SK-N-SH (cell line): ENCODE data around the gene SIL1. TPM values are rescaled to one million over a fixed set of nuclear protein-coding genes. Genes with fewer than 3 reads are reported as not detected.

Experiments used
- CTCF ChIA-PET: fragments of 300-600, 350-600 bp; formaldehyde crosslinking; extraction: SDS; loops from one replicate; lab custom pipeline; 2021; lab: Yijun Ruan, JAX
- POLR2A ChIA-PET: fragments of 350-600 bp; sonication (Branson Sonifier 250); formaldehyde crosslinking; extraction: SDS; loops from one replicate; lab custom pipeline; 2020; ENCODE audit warnings: antibody characterized with exemption, inconsistent platforms; lab: Yijun Ruan, JAX
- DNase-seq: peaks from one replicate; pipeline ENCODE4 v3.0.0; 2012
- H2AFZ ChIP-seq: fragments of 200-600 bp; sonication (generic); 2 replicates; pipeline ENCODE4 v1.8.1; 2016; ENCODE audit warnings: antibody characterized with exemption, mild to moderate bottlenecking, low read depth
- H3F3A ChIP-seq: fragments of 200-600 bp; sonication (generic); replicated peaks from 2 replicates; pipeline ENCODE3; 2016; ENCODE audit warnings: antibody characterized with exemption, mild to moderate bottlenecking; ENCODE audit not compliant: insufficient read depth
- H3K27ac ChIP-seq, 2 experiments: fragments of 200-500 bp in 1 of 2; fragments of 200-600 bp in 1 of 2; sonication (Bioruptor generic) in 1 of 2; sonication (generic), shearing (Covaris generic) in 1 of 2; 2 replicates each; pipeline versions ENCODE4 v1.5.1 to v1.6.1; 2014 to 2016; ENCODE audit warnings: low read depth in 2 of 2, inconsistent platforms in 1 of 2, low read length in 1 of 2, mild to moderate bottlenecking in 1 of 2, mixed read lengths in 1 of 2
- H3K27me3 ChIP-seq: fragments of 200-600 bp; sonication (generic), shearing (Covaris generic); 2 replicates; pipeline ENCODE4 v1.6.1; 2016; ENCODE audit warnings: mixed run types; ENCODE audit not compliant: insufficient read depth
- H3K36me3 ChIP-seq, 2 experiments: fragments of 200-500 bp in 1 of 2; fragments of 200-600 bp in 1 of 2; sonication (Bioruptor generic) in 1 of 2; sonication (generic) in 1 of 2; replicated peaks in 1 of 2; 2 replicates each; pipeline versions ENCODE3 to v1.5.1; 2014 to 2016; ENCODE audit warnings: low read length in 1 of 2, mild to moderate bottlenecking in 1 of 2; ENCODE audit not compliant: insufficient read depth in 2 of 2, control insufficient read depth in 1 of 2
- H3K4me1 ChIP-seq, 2 experiments: fragments of 200-500 bp in 1 of 2; fragments of 200-600 bp in 1 of 2; sonication (Bioruptor generic) in 1 of 2; sonication (generic), shearing (Covaris generic) in 1 of 2; 2 replicates each; pipeline versions ENCODE4 v1.5.1 to v1.6.1; 2014 to 2016; ENCODE audit warnings: low read depth in 1 of 2, low read length in 1 of 2, mixed run types in 1 of 2; ENCODE audit not compliant: insufficient read depth in 2 of 2, control insufficient read depth in 1 of 2
- H3K4me2 ChIP-seq: fragments of 200-600 bp; sonication (generic), shearing (Covaris generic); 2 replicates; pipeline ENCODE4 v1.6.1; 2017; ENCODE audit warnings: mixed run types
- H3K4me3 ChIP-seq, 2 experiments: fragments of 200-500 bp in 1 of 2; fragments of 200-600 bp in 1 of 2; sonication (Bioruptor generic) in 1 of 2; sonication (generic), shearing (Covaris generic) in 1 of 2; 2 replicates each; pipeline versions ENCODE4 v1.5.1 to v1.8.1; 2014 to 2016; ENCODE audit warnings: low read depth in 2 of 2, inconsistent platforms in 1 of 2, low read length in 1 of 2, mild to moderate bottlenecking in 1 of 2, mixed read lengths in 1 of 2, moderate library complexity in 1 of 2
- H3K79me2 ChIP-seq: fragments of 200-600 bp; sonication (generic); 2 replicates; pipeline ENCODE4 v1.8.1; 2017; ENCODE audit warnings: mild to moderate bottlenecking; ENCODE audit not compliant: insufficient read depth
- H3K9ac ChIP-seq: fragments of 200-600 bp; sonication (generic); 2 replicates; pipeline ENCODE4 v1.6.1; 2017; ENCODE audit warnings: mixed run types
- H3K9me2 ChIP-seq: fragments of 200-600 bp; sonication (generic); 2 replicates; pipeline ENCODE4 v1.6.1; 2017; ENCODE audit warnings: mixed run types
- H3K9me3 ChIP-seq: fragments of 200-600 bp; sonication (generic); 2 replicates; pipeline ENCODE4 v1.6.1; 2017; ENCODE audit warnings: mixed run types, mild to moderate bottlenecking, moderate library complexity
- H4K20me1 ChIP-seq: fragments of 200-600 bp; sonication (generic); 2 replicates; pipeline ENCODE4 v1.6.1; 2017; ENCODE audit warnings: mild to moderate bottlenecking, mixed run types; ENCODE audit not compliant: insufficient read depth
- CHD2 ChIP-seq: fragments of 150-350 bp; IDR thresholded peaks from 2 replicates; pipeline ENCODE4 v1.6.1; 2018; ENCODE audit warnings: low read length; ENCODE audit not compliant: partially characterized antibody
- ELF1 ChIP-seq: IDR thresholded peaks from 2 replicates; pipeline ENCODE4 v1.4.0; 2012
- EZH2phosphoT487 ChIP-seq: fragments of 200-600 bp; sonication (generic); IDR thresholded peaks from 2 replicates; pipeline ENCODE4 v1.6.1; 2017; ENCODE audit warnings: low read depth, mixed run types, mild to moderate bottlenecking, antibody characterized with exemption, moderate library complexity, borderline replicate concordance
- FOXJ3 ChIP-seq: sonication (generic); formaldehyde crosslinking; IDR thresholded peaks from 2 replicates; pipeline ENCODE4 v1.5.1; 2020; ENCODE audit warnings: mild to moderate bottlenecking, missing genetic modification reagents
- FOXM1 ChIP-seq: IDR thresholded peaks from 2 replicates; pipeline ENCODE4 v1.4.0; 2012; ENCODE audit warnings: low read depth, mild to moderate bottlenecking
- GABPA ChIP-seq: IDR thresholded peaks from 2 replicates; pipeline ENCODE4 v1.4.0; 2012; ENCODE audit warnings: low read depth, mild to moderate bottlenecking
- GATA2 ChIP-seq: sonication (generic); formaldehyde crosslinking; IDR thresholded peaks from 2 replicates; pipeline ENCODE4 v1.5.0; 2020; ENCODE audit warnings: mild to moderate bottlenecking, missing genetic modification reagents
- MXI1 ChIP-seq: IDR thresholded peaks from 2 replicates; pipeline ENCODE4 v1.6.1; 2012; ENCODE audit warnings: mild to moderate bottlenecking, low read depth, low read length, improper control_type of control experiment
- NFIC ChIP-seq: IDR thresholded peaks from 2 replicates; pipeline ENCODE4 v1.4.0; 2012; ENCODE audit warnings: borderline replicate concordance
- POLR2AphosphoS5 ChIP-seq: IDR thresholded peaks from 2 replicates; pipeline ENCODE4 v1.6.1; 2012; ENCODE audit warnings: low read depth, low read length
- RCOR1 ChIP-seq: fragments of 150-350 bp; IDR thresholded peaks from 2 replicates; pipeline ENCODE4 v1.6.1; 2017; ENCODE audit warnings: antibody characterized with exemption, low read length
- RFX5 ChIP-seq: IDR thresholded peaks from 2 replicates; pipeline ENCODE4 v1.6.1; 2012; ENCODE audit warnings: mild to moderate bottlenecking, improper control_type of control experiment, low read length
- RXRA ChIP-seq: IDR thresholded peaks from 2 replicates; pipeline ENCODE4 v1.4.0; 2012; ENCODE audit warnings: low read depth, mild to moderate bottlenecking, borderline replicate concordance
- SIN3A ChIP-seq: IDR thresholded peaks from 2 replicates; pipeline ENCODE4 v1.6.1; 2012; ENCODE audit warnings: low read depth, mild to moderate bottlenecking, low read length, moderate library complexity, borderline replicate concordance
- SMC3 ChIP-seq: IDR thresholded peaks from 2 replicates; pipeline ENCODE4 v1.6.1; 2012; ENCODE audit warnings: low read depth, low read length, improper control_type of control experiment
- TEAD4 ChIP-seq: IDR thresholded peaks from 2 replicates; pipeline ENCODE4 v1.4.0; 2012; ENCODE audit warnings: mild to moderate bottlenecking, borderline replicate concordance; ENCODE audit not compliant: insufficient read depth
- YY1 ChIP-seq: IDR thresholded peaks from 2 replicates; pipeline ENCODE4 v1.4.0; 2012; ENCODE audit warnings: low read depth, mild to moderate bottlenecking
- WGBS: methylation state at CpG from one replicate; pipeline ENCODE4 v1.1.6; 2017; ENCODE audit warnings: low lambda C conversion rate; 5-methylcytosine and 5-hydroxymethylcytosine counted together
- polyA plus RNA-seq, 3 experiments: library from polyadenylated mRNA; depleted of rRNA; stranded (reverse); fragments of >200 nt; gene quantifications; 2 replicates each; pipeline ENCODE4 v1.2.3, GENCODE V29; 2012
- TF ChIP-seq, protein P1 (sequence below): IDR thresholded peaks from 2 replicates; pipeline ENCODE4 v1.4.0; 2012; ENCODE audit warnings: low read depth
- TF ChIP-seq, protein P2 (sequence below): fragments of 150-350 bp; IDR thresholded peaks from 2 replicates; pipeline ENCODE4 v1.6.1; 2016; ENCODE audit warnings: mild to moderate bottlenecking, low read depth, low read length
- TF ChIP-seq, protein P3 (sequence below): fragments of 150-350 bp; IDR thresholded peaks from 2 replicates; pipeline ENCODE4 v1.6.1; 2017; ENCODE audit warnings: antibody characterized with exemption, low read length, low read depth, borderline replicate concordance

The SIL1 gene
- polyA plus RNA-seq, 1 of the 3 experiments (the other 2 are of a cell fraction), result 25.9 TPM

DNA sequence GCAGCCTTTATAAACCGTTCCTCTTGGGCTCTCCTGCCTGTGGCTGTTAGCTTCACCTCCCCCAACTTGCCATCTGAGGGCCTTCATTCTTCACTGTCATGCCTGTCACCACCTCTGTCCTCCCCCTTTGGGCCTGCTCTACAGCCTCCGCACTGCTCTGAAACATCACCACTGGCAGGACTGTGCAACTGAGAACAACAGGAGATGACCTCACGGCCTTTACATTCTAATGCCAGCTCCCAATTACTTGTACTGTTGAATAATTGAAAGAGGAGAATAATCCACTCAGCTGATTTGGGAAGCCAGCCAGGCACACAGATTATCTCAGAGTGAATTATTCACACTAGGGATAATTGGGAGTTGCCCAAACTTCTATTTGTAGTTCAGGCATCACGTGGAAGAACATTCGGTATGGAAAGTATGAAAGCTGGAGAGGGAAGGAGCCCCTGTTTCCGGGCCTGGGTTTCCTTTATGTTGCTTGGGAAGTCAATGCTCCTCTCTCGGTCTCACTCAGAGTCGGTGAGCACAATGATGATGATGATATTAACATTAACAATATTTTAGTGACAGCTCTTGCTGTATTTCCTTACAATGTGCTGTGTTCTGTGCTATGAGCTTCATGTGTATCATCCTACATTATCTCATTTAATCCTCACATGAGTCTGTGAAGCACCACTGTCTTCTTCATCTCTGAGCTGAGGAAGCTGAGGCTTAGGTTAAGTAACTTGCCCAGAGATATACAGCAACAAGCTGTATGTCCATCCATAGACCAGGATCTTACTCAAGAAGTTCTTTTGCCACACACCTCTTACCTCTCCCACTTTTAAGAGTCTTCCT lies 223.7 kb downstream of the SIL1 start:
- no peak for TF ChIP-seq POLR2AphosphoS5
- no peak for TF ChIP-seq RFX5
- no peak for TF ChIP-seq SIN3A
- TF ChIP-seq, protein P1, sequence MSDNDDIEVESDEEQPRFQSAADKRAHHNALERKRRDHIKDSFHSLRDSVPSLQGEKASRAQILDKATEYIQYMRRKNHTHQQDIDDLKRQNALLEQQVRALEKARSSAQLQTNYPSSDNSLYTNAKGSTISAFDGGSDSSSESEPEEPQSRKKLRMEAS, result no peak
- no peak for TF ChIP-seq FOXM1
- TF ChIP-seq MXI1, result no peak
- TF ChIP-seq TEAD4, result no peak
- TF ChIP-seq, protein P2, sequence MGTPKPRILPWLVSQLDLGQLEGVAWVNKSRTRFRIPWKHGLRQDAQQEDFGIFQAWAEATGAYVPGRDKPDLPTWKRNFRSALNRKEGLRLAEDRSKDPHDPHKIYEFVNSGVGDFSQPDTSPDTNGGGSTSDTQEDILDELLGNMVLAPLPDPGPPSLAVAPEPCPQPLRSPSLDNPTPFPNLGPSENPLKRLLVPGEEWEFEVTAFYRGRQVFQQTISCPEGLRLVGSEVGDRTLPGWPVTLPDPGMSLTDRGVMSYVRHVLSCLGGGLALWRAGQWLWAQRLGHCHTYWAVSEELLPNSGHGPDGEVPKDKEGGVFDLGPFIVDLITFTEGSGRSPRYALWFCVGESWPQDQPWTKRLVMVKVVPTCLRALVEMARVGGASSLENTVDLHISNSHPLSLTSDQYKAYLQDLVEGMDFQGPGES, result no peak
- no peak for TF ChIP-seq YY1
- TF ChIP-seq SMC3, result no peak
- TF ChIP-seq, protein P3, sequence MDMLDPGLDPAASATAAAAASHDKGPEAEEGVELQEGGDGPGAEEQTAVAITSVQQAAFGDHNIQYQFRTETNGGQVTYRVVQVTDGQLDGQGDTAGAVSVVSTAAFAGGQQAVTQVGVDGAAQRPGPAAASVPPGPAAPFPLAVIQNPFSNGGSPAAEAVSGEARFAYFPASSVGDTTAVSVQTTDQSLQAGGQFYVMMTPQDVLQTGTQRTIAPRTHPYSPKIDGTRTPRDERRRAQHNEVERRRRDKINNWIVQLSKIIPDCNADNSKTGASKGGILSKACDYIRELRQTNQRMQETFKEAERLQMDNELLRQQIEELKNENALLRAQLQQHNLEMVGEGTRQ, result no peak
- no peak for TF ChIP-seq NFIC
- TF ChIP-seq ELF1, result no peak
- no peak for TF ChIP-seq CHD2
- TF ChIP-seq RCOR1, result no peak
- no peak for TF ChIP-seq FOXJ3 (CRISPR knock-in tag)
- TF ChIP-seq RXRA, result no peak
- TF ChIP-seq EZH2phosphoT487, result no peak
- TF ChIP-seq GATA2 (CRISPR knock-in tag), result no peak
- TF ChIP-seq GABPA, result no peak
- no peaks in the 10 kb centered on the region for H3F3A ChIP-seq
- DNase-seq, result no peak
- H4K20me1 ChIP-seq, result no peaks in the 10 kb centered on the region
- peaks cover 0 to 46% of the 10 kb centered on the region in 2 experiments; a peak in 3 of 4 replicates for H3K4me1 ChIP-seq
- no peak overlapping the region for H2AFZ ChIP-seq
- H3K4me2 ChIP-seq, result no peak overlapping the region
- H3K9ac ChIP-seq, result no peak overlapping the region
- WGBS, result 93% methylated on average over 8 of the region's 8 CpGs
- no peak overlapping the region for H3K4me3 ChIP-seq
- H3K27me3 ChIP-seq, result no peaks in the 10 kb centered on the region
- CTCF ChIA-PET, result interaction anchor here (1.8 to 2.1 kb wide), 3 partner anchors 11 to 395 kb away, joined by 5 to 9 read pairs (median 6); no protein-coding TSS in a partner anchor
- H3K9me2 ChIP-seq, result no peaks in the 10 kb centered on the region
- H3K79me2 ChIP-seq, result no peaks in the 10 kb centered on the region
- no peaks in the 10 kb centered on the region for H3K36me3 ChIP-seq
- H3K9me3 ChIP-seq, result no peaks in the 10 kb centered on the region
- H3K27ac ChIP-seq, result peak overlapping the region in 1 of 2 experiments; percentile 11; a peak in 1 of 4 replicates
- POLR2A ChIA-PET, result no interaction called here
